ENCODE data around the gene LBH. TPM values are rescaled to one million over a fixed set of nuclear protein-coding genes. Genes with fewer than 3 reads are reported as not detected.
"Not testable (repeated sequence)": the region's sequence is repeated elsewhere in the genome, so short reads cannot be mapped to it uniquely, and the experiment has no call there.

The LBH gene
- total RNA-seq, 4 donors from 2014 or later, result 13.4 to 72.0 (median 42.6) TPM

DNA sequence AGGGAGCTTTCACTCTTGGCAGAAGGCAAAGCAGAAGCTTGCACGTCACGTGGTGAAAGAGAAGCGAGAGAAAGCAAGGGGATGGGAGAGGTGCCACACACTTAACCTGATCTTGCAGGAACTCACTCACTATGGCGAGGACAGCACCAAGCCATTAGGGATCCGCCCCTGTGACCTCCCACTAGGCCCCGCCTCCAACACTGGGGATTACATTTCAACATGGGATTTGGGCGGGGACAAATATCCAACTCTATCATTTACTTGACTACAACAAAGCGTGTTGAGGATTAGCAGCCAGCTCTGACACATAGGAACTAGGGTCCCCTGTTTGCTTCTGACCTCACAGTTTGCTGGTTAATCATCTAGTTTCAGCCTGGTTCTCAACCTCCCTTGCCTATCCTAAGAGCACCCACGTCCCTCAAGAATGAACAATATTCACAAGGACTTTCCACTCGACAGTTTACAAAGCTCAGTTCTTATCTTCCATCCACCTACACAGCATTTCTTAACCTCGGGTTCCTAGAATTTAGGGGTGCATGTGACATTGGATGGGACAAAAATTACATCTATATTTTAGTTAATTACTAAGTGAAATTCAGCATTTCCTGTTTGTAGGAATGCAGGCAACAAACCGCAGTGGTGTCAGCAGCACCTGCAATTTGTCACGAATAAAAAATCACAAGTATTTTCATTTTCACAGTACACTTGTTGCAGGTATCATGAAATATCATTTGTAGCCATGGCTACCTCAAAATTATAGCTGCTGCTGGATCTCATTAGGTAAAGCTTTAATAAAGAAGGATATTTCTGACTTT is 36.0 kb downstream of the LBH start:
- TF ChIP-seq, protein P1, sequence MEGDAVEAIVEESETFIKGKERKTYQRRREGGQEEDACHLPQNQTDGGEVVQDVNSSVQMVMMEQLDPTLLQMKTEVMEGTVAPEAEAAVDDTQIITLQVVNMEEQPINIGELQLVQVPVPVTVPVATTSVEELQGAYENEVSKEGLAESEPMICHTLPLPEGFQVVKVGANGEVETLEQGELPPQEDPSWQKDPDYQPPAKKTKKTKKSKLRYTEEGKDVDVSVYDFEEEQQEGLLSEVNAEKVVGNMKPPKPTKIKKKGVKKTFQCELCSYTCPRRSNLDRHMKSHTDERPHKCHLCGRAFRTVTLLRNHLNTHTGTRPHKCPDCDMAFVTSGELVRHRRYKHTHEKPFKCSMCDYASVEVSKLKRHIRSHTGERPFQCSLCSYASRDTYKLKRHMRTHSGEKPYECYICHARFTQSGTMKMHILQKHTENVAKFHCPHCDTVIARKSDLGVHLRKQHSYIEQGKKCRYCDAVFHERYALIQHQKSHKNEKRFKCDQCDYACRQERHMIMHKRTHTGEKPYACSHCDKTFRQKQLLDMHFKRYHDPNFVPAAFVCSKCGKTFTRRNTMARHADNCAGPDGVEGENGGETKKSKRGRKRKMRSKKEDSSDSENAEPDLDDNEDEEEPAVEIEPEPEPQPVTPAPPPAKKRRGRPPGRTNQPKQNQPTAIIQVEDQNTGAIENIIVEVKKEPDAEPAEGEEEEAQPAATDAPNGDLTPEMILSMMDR (IDR thresholded peaks at IDR 0.05), result no peak
- no peak for TF ChIP-seq POLR2A (IDR thresholded peaks at IDR 0.05)
- 90 to 93% methylated on average over 13 of the region's 13 CpGs for WGBS, 2 donors
- DNase-seq (ENCODE audit: low spot score in 2 of 2), result peak in 1 of 2 donors; percentile 81
- intact Hi-C loops (cut with DNase I; ENCODE audit: low total_unique reads), result no loop called here
- no peak overlapping the region for H3K4me3 ChIP-seq (ENCODE audit: low read depth, poor library complexity, severe bottlenecking)

DNA sequence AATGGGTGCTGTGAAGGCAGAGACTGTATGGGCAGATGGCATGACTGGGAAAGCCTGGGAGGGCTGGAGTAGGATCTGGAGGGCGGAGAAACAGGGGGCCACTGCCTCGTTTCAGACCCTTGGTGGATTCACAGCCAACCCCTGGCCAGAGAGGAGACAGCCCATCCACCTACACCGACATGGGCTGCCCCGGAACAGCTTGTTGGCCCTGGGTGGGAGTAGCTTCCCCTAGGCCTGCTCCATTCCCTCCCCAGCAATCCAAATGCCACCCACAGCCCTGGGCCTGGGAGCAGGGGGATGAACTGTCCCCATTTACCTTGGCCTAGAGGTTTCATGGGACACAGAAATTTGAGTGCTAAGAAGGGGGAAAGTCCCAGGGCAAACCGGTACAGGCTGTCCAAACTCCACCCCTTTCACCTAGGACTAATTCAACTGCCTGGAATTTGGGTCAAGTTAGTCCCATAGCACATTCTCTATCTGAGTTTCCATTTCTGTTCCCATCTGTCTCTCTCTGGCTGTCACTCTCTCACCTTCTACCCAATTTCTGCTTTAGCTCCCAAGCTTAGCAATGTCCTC is 37.0 kb downstream of the LBH start:
- TF ChIP-seq POLR2A (IDR thresholded peaks at IDR 0.05), result no peak
- TF ChIP-seq, protein P1 (IDR thresholded peaks at IDR 0.05), result no peak
- intact Hi-C loops (cut with DNase I; ENCODE audit: low total_unique reads), result no loop called here
- DNase-seq (ENCODE audit: low spot score in 2 of 2), result peak in 1 of 2 donors; percentile 67
- H3K4me3 ChIP-seq (ENCODE audit: low read depth, poor library complexity, severe bottlenecking), result no peak overlapping the region
- WGBS, 2 donors, result 74 to 77% methylated on average over 4 to 5 of the region's 5 CpGs

DNA sequence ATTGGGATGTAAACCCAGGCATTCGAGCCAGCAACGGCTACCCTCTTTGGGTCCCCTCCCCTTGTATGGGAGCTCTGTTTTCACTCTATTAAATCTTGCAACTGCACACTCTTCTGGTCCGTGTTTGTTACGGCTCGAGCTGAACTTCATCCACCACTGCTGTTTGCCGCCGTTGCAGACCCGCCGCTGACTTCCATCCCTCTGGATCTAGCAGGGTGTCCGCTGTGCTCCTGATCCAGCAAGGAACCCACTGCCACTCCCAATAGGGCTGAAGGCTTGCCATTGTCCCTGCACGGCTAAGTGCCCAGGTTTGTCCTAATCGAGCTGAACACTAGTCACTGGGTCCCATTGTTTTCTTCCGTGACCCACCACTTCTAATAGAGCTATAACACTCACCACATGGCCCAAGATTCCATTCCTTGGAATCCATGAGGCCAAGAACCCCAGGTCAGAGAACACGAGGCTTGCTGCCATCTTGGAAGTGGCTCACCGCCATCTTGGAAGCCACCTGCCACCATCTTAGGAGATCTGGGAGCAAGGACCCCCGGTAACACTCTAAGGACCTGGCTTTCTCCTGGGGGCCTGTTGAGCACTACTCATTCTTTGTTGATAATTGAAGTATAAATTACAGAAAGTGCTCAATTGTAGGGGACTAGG is 37.9 kb downstream of the LBH start:
- H3K4me3 ChIP-seq (ENCODE audit: low read depth, poor library complexity, severe bottlenecking); intact Hi-C loops (cut with DNase I; ENCODE audit: low total_unique reads): not testable (repeated sequence)
- peak in 1 of 2 donors; percentile 64 for DNase-seq (ENCODE audit: low spot score in 2 of 2)
- WGBS, 2 donors, result 93 to 96% methylated on average over 15 to 16 of the region's 16 CpGs

DNA sequence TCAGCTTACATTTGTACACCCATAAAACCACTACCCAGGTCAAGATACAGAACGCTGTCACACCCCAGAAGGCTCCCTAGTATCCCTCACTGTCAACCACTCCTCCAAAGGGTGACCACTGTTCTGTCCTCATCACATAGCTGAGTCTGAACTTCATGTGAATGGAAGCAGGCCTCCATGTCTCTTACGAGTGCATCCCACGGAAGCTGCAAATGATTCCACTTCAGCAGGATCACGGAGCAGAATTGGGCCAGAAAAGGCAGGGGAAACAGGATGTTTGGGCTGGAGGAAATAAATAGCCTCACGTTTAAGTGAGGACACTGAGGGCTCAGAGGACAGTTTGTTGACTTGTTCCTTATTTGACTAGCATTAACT is 38.4 kb downstream of the LBH start:
- intact Hi-C loops (cut with DNase I; ENCODE audit: low total_unique reads), result no loop called here
- TF ChIP-seq, protein P1 (IDR thresholded peaks at IDR 0.05), result no peak
- no peak for TF ChIP-seq POLR2A (IDR thresholded peaks at IDR 0.05)
- no peak overlapping the region for H3K4me3 ChIP-seq (ENCODE audit: low read depth, poor library complexity, severe bottlenecking)
- DNase-seq (ENCODE audit: low spot score in 2 of 2), result no peak
- WGBS, 2 donors, result 77 to 91% methylated on average over 5 of the region's 5 CpGs

DNA sequence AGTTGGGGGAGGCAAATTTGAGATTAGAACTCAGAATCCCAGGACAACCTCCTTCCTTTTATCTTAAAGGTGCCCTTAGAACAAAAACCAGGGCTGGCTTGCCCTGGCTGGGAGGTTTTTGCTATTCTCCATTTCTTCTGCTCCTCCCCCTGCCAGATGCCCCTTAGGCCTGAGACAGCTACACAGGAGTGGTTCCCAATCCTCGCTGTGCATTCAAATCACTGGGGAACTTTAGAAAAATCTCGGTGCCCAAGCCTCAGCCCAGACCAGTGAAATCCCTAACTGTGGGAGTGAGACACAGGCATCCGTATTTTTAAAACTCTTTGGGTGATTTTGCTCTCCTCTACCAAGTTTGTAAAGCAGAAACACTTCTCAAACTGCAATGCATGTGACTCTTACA is 38.8 kb downstream of the LBH start:
- intact Hi-C loops (cut with DNase I; ENCODE audit: low total_unique reads), result no loop called here
- 87 to 89% methylated on average over 3 of the region's 3 CpGs for WGBS, 2 donors
- TF ChIP-seq, protein P1 (IDR thresholded peaks at IDR 0.05), result no peak
- no peak for TF ChIP-seq POLR2A (IDR thresholded peaks at IDR 0.05)
- H3K4me3 ChIP-seq (ENCODE audit: low read depth, poor library complexity, severe bottlenecking), result no peak overlapping the region
- peak in 1 of 2 donors; percentile 59 for DNase-seq (ENCODE audit: low spot score in 2 of 2)

DNA sequence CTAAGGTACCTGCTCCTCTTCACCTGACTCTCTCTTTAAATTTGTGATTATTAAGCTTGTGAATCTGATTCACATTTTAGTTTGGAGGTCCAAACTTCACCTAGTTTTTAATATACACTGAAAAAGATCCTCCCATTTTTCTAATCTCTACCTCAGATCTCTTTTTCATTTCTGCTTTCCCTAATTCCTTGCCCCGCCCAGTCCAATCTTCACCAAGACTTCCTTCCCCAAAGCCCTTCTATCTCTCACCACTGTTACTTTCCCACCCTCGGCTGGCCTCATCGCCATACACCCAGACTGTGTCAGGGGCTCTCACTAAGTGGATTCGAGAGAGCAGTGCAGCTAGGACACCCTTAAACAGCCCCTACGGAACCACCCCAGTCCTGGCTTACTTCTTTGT is 40.0 kb downstream of the LBH start:
- WGBS, 2 donors, result 93% methylated on average over 5 of the region's 5 CpGs
- no peak overlapping the region for H3K4me3 ChIP-seq (ENCODE audit: low read depth, poor library complexity, severe bottlenecking)
- TF ChIP-seq POLR2A (IDR thresholded peaks at IDR 0.05), result no peak
- TF ChIP-seq, protein P1 (IDR thresholded peaks at IDR 0.05), result no peak
- DNase-seq (ENCODE audit: low spot score in 2 of 2), result no peak
- intact Hi-C loops (cut with DNase I; ENCODE audit: low total_unique reads), result no loop called here

All from lower leg skin (tissue), 4 donors.